Central memory CD8-positive, alpha-beta T cell (primary cell): ENCODE results near the gene FGF22.
A peak's percentile ranks its signal among the peaks of the same experiment; 100 is the strongest.

Experiments used
- ATAC-seq: fragments of 150-1000 bp; cut with Tn5 transposase; replicated peaks from 2 replicates; pipeline ENCODE4 v1.10.0; 2022; ENCODE audit warnings: mild to moderate bottlenecking, moderate FRiP score, moderate number of reproducible peaks; ENCODE audit not compliant: poor library complexity, severe bottlenecking; ENCODE audit errors: extremely low read depth
- DNase-seq, 2 donors: peaks; one replicate each; pipeline ENCODE4 v3.0.0; 2021; ENCODE audit warnings: low spot score in 2 of 2
- H3K27ac Mint-ChIP-seq: one replicate; pipeline ENCODE4 v1.8.0; 2022; ENCODE audit warnings: low read depth, mild to moderate bottlenecking, moderate library complexity, mixed read lengths
- H3K27me3 Mint-ChIP-seq: one replicate; pipeline ENCODE4 v1.8.0; 2022; ENCODE audit warnings: mixed read lengths
- H3K36me3 Mint-ChIP-seq: one replicate; pipeline ENCODE4 v1.8.0; 2022; ENCODE audit warnings: mild to moderate bottlenecking, moderate library complexity, mixed read lengths; ENCODE audit not compliant: insufficient read depth
- H3K4me1 Mint-ChIP-seq: one replicate; pipeline ENCODE4 v1.8.0; 2022; ENCODE audit warnings: mixed read lengths
- H3K4me3 Mint-ChIP-seq: one replicate; pipeline ENCODE4 v1.8.0; 2022; ENCODE audit warnings: mild to moderate bottlenecking, moderate library complexity, mixed read lengths
- H3K9me3 Mint-ChIP-seq: one replicate; pipeline ENCODE4 v1.8.0; 2022; ENCODE audit warnings: mixed read lengths

The FGF22 gene

DNA sequence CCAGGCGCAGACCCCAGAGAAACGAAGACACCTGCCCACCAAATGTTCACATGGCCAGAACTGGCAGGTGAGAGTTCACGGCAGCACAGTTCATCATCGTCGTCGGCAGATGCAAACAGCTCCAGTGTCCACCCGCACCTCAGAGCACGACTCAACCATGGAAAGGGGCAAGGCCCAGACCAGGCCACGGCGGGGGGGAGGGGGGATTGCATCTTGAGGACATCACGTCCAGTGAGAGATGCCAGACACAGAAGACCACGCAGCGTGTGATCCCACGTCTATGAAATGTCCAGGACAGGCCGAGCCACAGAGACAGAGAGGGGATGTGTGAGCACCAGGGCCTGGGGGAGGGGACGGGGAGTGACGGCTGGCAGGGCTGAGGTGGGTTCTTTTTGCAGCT is 16.0 kb downstream of the FGF22 start:
- no peak for DNase-seq
- Mint-ChIP-seq H3K4me3 (peak overlapping the region; percentile 64), H3K27ac (peak overlapping the region; percentile 93), H3K9me3 (no peaks in the 10 kb centered on the region), H3K4me1 (peaks cover 52% of the 10 kb centered on the region), H3K27me3 (no peaks in the 10 kb centered on the region), H3K36me3 (peaks cover 61% of the 10 kb centered on the region)
- no peak for ATAC-seq

DNA sequence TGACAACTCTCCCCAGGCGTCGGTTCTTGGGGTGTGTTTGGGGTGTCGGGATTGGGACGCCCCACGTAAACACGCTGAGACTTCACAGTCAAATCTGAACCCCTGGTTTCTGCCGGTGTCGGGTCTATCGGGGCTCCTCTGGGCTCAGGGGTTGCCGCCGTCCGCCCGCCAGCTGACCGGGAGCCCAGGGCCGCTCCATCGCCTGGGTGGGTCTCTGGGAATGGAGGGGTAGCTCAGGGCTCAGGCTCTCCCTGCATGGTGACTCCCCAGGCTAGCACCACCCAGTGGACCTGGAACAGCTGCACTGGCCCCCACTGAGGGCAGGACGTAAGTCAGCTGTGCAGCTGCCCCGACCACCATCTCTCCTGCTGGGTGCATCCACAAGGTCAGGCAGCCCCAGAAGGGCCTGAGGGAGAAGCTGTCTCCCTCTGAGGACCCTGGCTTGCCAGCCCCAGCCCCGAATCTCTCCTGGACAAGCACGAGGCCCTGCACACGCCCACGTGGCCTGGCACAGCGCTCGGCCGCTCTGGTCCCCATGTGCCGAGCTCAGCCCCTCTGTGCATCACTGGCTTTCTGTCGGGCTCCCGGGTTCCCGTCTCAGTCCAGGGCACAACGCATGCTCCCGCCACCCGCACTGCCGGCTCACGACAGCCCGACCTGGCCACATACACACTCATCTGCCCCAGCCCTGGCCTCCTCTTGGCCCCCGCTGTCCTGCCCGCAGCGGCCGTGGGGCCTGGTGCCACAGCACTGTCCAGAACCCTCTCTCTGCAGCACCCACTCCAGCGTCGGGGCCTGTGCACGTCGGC is 17.3 kb downstream of the FGF22 start:
- peaks cover 67% of the 10 kb centered on the region for H3K36me3 Mint-ChIP-seq
- peak overlapping the region; percentile 93 for H3K27ac Mint-ChIP-seq
- H3K27me3 Mint-ChIP-seq = no peaks in the 10 kb centered on the region
- H3K4me3 Mint-ChIP-seq = peak overlapping the region; percentile 64
- H3K9me3 Mint-ChIP-seq = no peaks in the 10 kb centered on the region
- H3K4me1 Mint-ChIP-seq = peaks cover 64% of the 10 kb centered on the region
- DNase-seq = no peak
- ATAC-seq = no peak

DNA sequence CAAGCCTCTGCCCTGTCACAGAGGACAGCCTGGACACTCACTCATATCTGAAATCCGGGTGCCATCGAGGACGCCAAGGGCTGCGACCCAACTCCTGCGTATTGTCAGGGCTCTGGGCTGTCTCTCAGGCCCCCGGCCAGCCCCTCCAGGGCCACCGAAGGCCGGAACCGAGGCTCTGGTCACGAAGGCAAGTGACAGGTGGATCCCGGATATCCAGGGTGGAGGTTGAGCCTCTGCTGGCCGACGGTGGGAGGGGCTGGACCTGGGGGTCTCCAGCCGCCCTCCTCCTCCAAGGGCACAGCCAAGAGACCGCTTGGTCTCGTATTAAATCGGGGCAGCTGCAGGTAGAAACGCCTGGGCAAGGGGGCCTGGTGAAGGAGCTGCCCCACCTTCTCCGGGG is 17.9 kb downstream of the FGF22 start:
- Mint-ChIP-seq H3K4me1 (peaks cover 66% of the 10 kb centered on the region), H3K36me3 (peaks cover 68% of the 10 kb centered on the region), H3K27me3 (no peaks in the 10 kb centered on the region), H3K9me3 (no peaks in the 10 kb centered on the region), H3K27ac (peak overlapping the region; percentile 93), H3K4me3 (peak overlapping the region; percentile 64)
- no peak for DNase-seq
- no peak for ATAC-seq

DNA sequence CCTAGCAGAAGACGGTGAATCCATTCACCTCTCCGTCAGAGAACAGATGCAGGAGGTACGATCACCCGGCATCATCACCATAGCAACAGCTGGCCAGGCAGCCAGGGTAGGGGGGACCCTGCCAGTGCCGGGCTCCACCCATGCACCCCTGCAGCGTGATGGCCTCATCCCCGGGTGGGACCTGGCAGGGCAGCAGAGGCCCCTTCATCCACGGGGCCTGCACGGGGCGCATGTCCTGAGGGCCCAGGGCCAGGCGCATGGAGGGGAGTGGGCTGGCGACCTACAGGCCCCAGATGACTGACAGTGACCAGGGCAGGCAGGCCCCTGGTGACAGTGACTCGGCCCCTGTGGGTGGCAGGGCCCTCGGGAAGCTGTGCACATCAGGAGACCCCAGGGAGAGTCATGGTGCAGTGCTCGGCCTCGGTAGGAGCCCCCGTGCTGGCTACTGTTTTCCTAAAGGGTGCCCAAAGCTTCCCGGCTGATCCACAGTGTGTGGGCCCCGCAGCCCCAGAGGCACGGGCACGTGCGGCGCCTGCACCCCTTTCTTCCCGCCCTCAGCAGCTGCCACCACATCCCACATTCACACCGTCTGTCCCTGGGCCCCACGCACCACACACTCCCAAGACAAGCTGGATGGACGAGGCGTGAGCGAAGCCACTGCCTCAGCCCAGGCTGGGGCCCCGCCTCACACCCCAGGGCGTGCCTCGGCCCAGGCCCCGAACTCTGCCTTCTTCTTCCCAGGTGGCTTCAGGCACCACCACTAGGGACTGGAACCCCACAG is 18.6 kb downstream of the FGF22 start:
- H3K36me3 Mint-ChIP-seq = peaks cover 65% of the 10 kb centered on the region

DNA sequence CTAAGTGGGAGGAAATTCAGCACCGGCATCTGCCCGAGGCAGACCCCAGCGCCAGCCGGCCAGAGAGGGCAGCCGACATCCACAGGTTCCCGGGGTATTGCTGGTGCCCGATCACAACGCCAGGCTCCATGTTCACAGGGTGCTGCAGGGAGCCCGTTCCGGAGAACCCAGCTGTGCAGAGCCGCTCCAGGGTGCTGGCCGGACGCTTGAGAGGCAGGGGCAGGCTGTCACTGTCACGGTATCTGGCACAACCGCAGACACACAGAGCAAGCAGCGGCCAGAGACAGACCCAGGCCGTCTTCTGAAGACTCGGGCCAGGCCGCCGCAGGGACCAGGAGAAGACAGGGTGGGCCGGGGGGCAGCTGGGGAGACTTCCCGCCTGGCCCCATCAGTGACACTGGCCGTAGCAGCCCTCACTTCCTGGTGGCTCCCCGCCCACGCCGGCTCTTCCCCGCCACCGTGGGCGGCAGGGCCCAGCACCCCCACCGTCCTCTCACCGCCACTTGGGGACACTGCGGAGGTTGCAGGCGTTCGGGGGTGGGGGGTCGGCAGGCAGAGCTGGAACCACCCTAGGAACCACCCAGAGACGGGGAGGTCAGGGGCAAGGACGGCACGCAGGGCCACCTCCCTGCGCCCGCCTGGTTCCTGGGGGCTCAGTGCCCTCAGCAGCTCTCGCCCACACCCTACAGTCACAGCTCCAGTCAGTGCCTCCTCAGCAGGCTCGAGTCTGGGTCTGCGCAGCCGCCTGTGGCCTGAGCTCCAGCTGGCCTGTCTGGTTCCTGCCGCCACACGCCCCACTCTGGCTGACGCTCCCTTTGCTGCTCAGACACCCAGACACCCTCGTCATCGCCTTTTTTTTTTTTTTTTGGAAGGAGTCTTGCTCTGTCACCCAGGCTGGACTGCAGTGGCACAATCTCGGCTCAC is 19.5 kb downstream of the FGF22 start:
- no peaks in the 10 kb centered on the region for H3K9me3 Mint-ChIP-seq
- H3K36me3 Mint-ChIP-seq = peaks cover 62% of the 10 kb centered on the region
- DNase-seq (peak in 1 of 2 donors; percentile 84), ATAC-seq (peak; percentile 61)
- peak overlapping the region; percentile 93 for H3K4me3 Mint-ChIP-seq
- H3K27ac Mint-ChIP-seq = peak overlapping the region; percentile 99
- peaks cover 71% of the 10 kb centered on the region for H3K4me1 Mint-ChIP-seq
- no peaks in the 10 kb centered on the region for H3K27me3 Mint-ChIP-seq

More for the DNA sequence above, 18.6 kb downstream of the FGF22 start:
- Mint-ChIP-seq H3K9me3 (no peaks in the 10 kb centered on the region), H3K4me1 (peaks cover 66% of the 10 kb centered on the region), H3K4me3 (peak overlapping the region; percentile 93), H3K27ac (peak overlapping the region; percentile 99), H3K27me3 (no peaks in the 10 kb centered on the region)
- DNase-seq (no peak), ATAC-seq (no peak)

DNA sequence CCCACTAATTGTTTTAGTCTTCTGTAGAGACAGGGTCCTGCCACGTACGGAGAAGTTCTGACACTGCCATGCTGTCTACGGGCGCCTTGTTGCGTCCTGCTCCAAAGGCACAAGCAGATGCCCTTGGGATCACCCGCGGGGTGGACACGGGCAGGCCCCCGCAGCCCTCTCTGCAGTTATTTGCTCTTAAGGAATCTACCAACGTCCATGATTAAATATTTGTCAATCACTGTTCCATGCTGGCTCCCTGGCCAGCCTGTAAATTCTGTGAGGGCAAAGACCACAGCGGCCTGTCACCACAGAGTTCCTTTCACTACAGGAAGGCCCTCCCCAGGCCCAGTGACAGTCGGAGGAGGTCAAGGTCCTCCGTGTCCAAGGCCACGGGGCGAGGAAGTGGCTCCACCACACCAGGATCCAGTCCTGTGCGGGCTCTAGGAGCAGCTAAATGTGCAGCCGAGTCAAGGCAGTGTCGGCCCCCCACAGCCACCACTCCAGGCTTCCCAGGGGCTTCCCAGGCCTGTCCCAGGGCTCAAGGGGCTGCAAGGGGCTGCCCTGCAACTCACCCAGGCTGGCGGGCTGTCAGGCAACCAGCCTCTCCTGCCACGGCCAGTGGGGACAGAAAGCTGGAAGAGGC is 21.2 kb downstream of the FGF22 start:
- peaks cover 66% of the 10 kb centered on the region for H3K4me1 Mint-ChIP-seq
- H3K4me3 Mint-ChIP-seq = peak overlapping the region; percentile 93
- H3K27ac Mint-ChIP-seq = peak overlapping the region; percentile 99
- H3K36me3 Mint-ChIP-seq = peaks cover 50% of the 10 kb centered on the region
- H3K27me3 Mint-ChIP-seq = no peaks in the 10 kb centered on the region
- ATAC-seq (no peak), DNase-seq (no peak)
- no peaks in the 10 kb centered on the region for H3K9me3 Mint-ChIP-seq

DNA sequence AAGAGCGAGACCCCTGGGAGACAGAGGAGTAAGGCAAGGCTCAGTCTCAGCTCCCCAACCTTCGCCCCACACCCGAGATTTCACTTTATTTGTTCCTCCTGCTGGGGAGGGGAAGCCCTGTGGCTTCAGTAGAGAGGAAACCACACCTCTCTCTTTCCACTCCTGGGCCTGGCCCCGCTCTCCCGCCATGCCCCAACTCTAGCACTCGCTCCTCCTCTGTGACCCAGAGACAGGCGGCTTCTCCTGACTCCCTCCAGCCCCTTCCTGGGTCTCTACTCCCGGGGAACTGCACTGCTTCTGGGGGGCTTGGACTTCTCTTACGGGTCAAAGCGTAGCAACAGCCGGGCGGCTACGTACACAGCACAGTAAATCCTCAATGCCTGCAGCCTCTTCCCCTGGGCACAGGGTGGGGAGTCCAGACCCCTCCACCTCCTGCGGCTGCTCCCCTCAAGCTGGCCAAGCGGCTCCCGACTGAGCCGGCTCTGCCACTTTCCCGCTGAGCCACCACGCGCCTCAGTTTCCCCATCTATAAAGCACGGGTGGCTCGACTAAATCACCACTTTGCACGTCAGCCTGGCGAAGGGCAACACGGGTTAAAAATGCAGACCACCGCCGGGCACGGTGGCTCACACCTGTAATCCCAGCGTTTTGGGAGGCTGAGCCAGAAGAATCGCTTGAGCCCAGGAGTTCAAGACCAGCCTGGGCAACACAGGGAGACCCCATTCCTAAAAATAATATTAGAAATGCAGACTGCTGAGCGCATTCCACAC is 21.9 kb downstream of the FGF22 start:
- Mint-ChIP-seq H3K36me3 (peaks cover 45% of the 10 kb centered on the region), H3K27ac (peak overlapping the region; percentile 99), H3K9me3 (no peaks in the 10 kb centered on the region), H3K27me3 (no peaks in the 10 kb centered on the region), H3K4me3 (peak overlapping the region; percentile 93), H3K4me1 (peaks cover 59% of the 10 kb centered on the region)
- ATAC-seq (peak; percentile 35), DNase-seq (peak in 1 of 2 donors; percentile 62)

DNA sequence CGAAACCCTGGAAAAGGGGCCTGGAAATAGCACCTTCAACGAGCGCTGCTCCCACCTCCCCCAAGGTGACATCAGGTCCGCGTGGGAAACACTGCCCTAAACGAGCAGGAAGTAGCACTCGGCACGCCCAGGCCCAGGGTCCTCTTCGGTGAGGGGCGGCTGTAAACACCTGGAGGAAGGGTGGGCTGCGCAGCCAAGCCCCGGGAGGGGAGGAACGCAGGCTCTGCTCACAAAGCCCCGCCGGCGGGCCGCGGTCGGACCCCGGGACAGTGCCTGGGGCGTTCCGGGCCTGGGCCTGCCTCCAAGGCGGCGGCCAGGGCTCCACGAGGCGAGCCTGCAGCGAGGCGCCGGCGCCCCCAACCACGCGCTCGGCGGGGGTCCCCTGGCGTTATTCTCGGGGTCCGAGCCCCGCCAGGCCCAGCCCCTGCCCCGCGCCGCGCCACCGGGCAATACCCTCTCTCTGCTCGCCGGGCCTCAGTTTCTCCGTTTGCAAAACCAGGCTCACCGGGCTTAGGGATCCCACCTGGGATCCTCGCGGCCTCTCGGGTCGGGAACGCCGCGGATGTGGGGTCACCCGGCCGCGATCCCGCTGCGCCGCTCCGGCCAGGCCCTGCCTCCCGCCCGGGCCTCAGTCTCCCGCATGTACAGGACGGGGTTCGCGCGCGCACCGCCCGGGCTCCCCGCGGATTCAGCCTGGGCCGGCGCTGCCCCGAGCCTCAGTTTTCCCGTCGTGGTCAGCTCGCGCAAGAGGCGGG is 22.7 kb downstream of the FGF22 start:
- H3K27me3 Mint-ChIP-seq = no peaks in the 10 kb centered on the region
- peak overlapping the region; percentile 99 for H3K27ac Mint-ChIP-seq
- peak; percentile 16 for ATAC-seq
- H3K9me3 Mint-ChIP-seq = no peaks in the 10 kb centered on the region
- H3K4me1 Mint-ChIP-seq = peaks cover 51% of the 10 kb centered on the region
- peak overlapping the region; percentile 93 for H3K4me3 Mint-ChIP-seq
- peaks cover 40% of the 10 kb centered on the region for H3K36me3 Mint-ChIP-seq
- peak; percentile 58 to 63 for DNase-seq

DNA sequence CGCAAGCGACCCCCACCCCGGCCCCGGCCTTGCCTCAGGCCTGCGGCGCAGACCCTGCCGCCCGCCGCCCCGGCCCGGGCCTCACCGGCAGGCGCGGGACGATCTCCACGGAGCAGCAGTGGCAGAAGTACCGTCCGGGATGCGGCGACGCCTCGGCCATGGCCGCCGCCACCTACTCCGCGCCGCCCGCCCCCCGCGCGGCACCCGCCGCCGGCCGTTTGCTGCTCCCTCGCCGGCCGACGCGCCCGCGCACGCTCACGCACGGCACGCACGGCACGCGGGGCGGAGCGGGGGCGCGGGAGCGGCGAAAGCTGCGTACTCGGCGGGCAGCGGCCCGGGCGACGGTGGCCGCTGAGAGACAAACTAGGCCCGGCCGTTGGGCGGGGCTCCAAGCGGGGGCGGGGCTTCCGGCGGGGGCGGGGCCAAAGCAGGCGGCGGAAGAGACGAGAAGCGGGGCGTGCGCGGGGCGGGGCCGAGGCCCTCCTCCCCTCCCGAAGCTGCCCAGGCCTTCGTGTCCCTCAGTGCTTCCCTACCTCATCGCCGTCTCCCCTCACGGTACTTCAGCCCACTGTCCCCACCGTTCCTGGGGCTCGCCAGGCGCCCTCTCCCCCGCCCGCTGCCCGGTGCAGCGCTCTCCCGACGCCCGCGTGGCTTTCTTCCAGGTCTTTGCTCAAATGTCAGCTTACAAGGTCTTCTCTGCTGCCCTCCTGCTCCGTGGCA is 23.4 kb downstream of the FGF22 start, which contains the start of gene RNF126:
RNF126 (minus strand) TSS at position 253 of the 720 bp plus-strand sequence; CDS start at position 160, 93 bp downstream.
- DNase-seq (peak; percentile 66 to 81), ATAC-seq (peak; percentile 6)
- peak within 1 kb of the TSS; percentile 99 for H3K27ac Mint-ChIP-seq
- H3K4me3 Mint-ChIP-seq = peak within 1 kb of the TSS; percentile 93
- no peaks in the 10 kb centered on the region for H3K9me3 Mint-ChIP-seq
- peaks cover 38% of the 10 kb centered on the region for H3K36me3 Mint-ChIP-seq
- no peaks in the 10 kb centered on the region for H3K27me3 Mint-ChIP-seq
- H3K4me1 Mint-ChIP-seq = peaks cover 47% of the 10 kb centered on the region

DNA sequence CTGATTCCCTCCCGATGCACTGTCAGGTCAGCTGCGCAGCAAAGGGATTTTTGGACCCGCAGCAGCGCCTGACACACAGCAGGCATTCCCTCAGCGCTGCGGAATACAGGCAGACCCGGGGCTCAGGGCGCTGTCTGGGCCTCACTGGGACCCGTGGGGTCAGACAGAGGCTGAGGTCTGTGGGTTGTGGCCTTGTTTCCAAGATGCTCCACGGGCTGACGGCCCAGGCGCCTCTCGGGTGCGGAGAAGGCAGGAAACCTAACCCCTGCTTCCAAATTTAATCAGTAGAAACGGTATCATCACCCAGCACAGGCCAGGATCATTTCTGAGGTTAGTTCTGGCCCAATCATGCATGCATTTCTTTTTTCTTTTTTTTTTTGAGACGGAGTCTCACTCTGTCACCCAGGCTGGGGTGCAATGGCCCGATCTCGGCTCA is 24.0 kb downstream of the FGF22 start:
- peak overlapping the region; percentile 93 for H3K4me3 Mint-ChIP-seq
- no peaks in the 10 kb centered on the region for H3K27me3 Mint-ChIP-seq
- no peak for ATAC-seq
- peaks cover 36% of the 10 kb centered on the region for H3K36me3 Mint-ChIP-seq
- DNase-seq = no peak
- peaks cover 42% of the 10 kb centered on the region for H3K4me1 Mint-ChIP-seq
- H3K9me3 Mint-ChIP-seq = no peaks in the 10 kb centered on the region
- H3K27ac Mint-ChIP-seq = peak overlapping the region; percentile 77
